GM21825 (cell line): ENCODE results near the gene GSE1.

Experiments used
- ATAC-seq: cut with Tn5 transposase; IDR thresholded peaks from one replicate; pipeline ENCODE4 v1.9.1; 2021; ENCODE audit warnings: mild to moderate bottlenecking, moderate library complexity; ENCODE audit not compliant: unreplicated experiment

Gene GSE1

DNA sequence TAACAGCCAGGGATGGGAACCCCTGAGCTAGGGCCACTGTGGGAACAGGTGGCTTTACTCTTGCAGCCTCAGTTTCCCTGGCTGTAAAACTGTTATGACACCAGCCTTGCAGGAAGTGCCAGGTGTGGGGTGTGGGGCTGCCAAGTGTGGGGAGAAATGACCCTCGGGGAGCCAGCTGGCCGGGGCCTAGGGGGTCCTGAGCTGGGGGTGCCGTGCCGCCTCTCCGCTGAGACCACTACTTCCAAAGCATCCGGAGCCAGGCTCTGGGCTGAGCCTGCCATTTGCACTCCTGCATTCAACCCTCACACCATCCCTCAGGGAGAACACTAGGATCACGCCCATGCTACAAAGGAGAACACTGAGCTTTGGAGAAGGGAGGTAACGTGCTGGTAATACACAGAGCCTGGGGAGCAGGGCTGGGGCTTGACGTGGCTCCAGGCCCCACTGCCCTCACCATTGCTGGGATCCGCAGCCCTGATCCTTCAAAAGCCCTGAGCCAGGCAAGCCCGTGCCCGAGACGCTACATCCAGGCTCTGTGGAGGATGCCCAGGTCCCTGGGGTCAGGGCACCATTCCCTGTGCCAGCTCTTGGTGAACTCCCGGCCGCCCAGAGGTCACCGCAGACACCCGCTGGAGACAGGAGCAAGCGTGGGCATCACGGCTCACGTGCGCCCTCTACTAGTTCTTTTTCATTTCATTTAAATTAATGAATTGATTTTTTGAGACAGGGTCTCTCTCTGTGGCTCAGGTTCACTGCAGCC is 104.5 kb downstream of the GSE1 start:
- no peak for ATAC-seq

DNA sequence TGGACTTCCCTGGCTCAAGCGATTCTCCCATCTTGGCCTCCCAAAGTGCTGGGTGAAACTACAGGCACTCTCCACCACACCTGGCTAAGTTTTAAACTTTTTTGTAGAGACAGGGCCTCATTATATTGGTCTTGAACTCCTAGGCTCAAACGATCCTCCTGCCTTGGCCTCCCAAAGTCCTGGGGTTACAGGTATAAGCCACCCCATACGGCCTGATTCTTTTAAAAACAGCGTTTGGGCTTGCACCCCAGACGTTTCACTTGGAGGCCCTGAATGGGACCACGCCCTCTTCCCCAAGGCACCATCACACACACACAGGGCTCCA is 105.0 kb downstream of the GSE1 start:
- ATAC-seq, result no peak

- ATAC-seq, result no peak
These were observed 105.6 kb downstream of the GSE1 start for GRCh38 chr16:85718682-85719081.

GRCh38 chr16:85719605-85720301 is 106.6 kb downstream of the GSE1 start:
- ATAC-seq, result no peak

DNA sequence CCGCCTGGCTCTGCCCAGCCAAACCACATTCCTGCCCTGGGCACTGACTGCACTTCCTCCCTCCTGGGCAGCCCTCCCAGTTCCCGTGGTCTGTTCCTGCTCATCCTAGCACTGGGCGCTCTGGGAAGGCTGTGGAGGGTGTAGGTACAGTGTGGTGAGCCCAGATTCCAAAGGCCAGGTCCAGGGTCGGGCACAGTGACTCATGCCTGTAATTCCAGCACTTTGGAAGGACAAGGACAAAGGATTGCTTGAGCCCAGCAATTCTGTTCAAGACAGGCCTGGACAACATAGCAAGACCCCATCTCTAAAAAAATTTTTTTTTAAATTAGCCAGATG is 107.1 kb downstream of the GSE1 start:
- ATAC-seq, result no peak

DNA sequence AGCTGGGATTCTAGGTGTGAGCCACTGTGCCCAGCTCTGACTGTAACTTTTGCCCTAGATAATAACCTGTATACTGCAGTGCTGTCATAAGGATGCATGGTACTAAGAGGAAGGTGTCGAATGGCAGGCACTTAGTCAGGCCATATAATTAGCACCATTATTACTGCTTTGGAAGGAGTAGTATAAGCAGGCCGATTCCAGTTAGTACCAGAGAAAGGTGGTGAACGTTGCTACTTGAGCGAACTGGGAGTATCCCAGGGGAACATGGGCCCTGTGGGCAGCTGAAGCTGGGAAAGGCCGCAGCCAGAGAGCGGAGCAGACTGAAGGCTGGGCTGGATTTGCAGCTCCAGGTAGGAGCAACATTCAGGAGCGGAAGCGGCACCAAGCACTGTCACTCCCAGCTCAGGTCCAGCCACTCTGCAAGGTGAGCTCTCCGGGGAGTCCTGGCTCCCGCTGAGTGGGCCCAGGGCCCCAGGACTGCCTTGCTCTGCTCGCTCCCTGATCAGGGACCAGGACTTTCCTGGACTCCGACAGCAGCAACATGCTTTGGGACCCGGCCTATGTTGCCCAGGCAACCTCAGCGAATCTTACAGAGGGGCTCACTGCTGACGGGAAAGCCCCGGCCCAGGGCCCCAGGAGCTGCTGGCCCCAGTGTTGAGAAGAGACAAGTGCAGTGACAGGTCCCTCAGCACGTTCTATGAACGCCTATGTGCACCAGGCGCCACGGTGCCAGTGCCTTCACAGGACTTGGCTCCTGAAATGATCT is 109.2 kb downstream of the GSE1 start:
- no peak for ATAC-seq

DNA sequence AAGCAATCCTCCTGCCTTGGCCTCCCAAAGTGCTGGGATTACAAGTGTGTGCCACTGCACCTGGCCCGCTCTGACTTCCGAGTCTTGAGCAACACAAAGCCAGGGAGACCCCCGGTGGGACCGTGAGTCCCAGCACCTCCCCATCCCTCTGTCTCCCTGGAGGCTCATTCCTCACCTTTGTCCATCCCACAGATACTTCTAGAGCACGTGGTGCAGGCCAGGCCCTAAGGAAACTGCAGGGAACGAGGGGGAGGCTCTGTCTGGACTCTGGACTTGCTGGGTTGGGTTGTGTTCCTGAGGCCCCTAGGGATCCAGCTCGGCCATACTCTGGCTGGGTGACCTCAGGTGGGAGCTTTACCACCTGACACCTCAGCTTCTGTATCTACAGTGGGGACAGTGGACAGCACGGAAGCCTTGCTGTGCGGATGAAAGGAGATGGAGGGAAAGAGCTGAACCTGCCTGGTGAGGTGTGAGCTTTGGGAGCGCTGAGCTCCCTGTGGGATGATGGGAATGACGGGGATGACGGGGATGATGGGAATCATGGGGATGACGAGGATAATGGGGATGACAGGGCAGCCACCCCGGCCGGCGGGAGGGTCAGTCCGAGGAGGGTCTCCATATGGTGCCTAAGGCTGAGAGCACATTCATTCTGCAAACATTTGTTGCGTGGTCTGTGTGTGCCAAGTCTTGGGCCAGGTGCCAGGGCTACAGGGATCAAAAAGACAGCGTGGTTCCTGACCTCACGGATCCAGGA is 111.2 kb downstream of the GSE1 start:
- ATAC-seq, result no peak

DNA sequence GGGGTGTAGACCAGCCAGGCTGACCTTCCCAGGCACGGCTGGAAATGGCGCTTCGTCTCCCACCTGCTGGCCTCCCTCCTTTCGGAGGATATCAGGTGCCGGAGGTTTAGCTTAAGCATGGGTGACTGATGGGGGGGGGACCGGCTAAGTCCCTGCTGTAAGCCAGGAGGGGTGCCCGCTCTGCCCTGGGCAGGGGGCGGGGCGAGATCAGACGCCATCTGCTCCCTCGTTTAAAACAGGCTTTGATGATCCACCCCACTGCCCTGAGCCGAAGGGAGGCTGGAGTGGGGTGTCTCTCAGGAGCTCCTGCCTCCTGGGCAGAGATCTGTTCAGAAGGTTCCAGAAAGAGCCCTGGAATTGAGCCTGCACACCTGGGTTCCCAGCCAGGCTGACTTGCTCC is 111.8 kb downstream of the GSE1 start:
- no peak for ATAC-seq
